ENCODE measurements around the gene MTMR11.
"Not testable (repeated sequence)": the region's sequence is repeated elsewhere in the genome, so short reads cannot be mapped to it uniquely, and the experiment has no call there.

MTMR11 gene, protein sequence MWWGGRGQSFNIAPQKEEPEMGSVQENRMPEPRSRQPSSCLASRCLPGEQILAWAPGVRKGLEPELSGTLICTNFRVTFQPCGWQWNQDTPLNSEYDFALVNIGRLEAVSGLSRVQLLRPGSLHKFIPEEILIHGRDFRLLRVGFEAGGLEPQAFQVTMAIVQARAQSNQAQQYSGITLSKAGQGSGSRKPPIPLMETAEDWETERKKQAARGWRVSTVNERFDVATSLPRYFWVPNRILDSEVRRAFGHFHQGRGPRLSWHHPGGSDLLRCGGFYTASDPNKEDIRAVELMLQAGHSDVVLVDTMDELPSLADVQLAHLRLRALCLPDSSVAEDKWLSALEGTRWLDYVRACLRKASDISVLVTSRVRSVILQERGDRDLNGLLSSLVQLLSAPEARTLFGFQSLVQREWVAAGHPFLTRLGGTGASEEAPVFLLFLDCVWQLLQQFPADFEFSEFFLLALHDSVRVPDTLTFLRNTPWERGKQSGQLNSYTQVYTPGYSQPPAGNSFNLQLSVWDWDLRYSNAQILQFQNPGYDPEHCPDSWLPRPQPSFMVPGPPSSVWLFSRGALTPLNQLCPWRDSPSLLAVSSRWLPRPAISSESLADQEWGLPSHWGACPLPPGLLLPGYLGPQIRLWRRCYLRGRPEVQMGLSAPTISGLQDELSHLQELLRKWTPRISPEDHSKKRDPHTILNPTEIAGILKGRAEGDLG

DNA sequence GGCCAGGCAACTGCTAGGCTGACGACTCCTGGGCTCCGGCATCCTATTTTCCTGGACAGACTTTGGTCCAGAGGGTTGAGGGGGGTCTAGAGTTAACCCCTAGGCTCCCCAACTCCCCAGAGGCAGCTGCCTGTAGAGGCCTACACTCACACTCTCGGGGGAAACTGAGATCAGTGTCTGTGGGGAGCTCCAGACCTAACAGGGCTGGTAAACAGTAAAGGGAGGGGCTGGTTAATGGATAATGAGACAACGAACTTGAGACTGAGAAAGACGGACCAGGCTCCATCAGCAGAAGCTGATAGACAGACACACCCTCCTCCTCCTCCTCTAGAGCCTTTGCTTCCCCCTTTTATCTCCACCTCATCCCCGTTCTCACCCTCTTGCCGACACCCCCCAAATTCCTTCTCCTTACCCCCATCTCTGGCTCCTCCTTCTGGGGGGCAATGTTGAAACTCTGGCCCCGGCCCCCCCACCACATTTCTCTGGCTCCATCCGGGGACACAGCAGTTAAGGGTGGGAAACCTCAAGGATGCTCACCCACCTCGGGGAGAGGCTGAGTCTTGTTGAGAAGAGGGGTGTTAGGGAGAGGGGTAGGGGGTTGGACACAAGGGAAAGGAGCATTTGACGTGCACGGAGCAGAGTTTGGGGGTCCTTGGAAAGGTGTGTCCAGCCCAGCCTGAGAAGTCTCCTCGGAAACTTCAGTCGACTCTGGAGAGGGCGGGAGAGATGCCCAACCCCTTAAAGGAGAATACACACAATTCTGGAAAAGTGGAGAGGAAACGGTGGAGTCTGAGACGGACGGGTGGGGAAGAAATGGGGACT is at the start of gene MTMR11:
Gene MTMR11 (minus strand): TSS at position 710 of the 822 bp plus-strand sequence. CDS start 232 bp downstream, at position 478.
- DNase-seq: no peak

GRCh38 chr1:149979972-149980540 is 43.4 kb upstream of the MTMR11 start:
- no peak for DNase-seq

DNA sequence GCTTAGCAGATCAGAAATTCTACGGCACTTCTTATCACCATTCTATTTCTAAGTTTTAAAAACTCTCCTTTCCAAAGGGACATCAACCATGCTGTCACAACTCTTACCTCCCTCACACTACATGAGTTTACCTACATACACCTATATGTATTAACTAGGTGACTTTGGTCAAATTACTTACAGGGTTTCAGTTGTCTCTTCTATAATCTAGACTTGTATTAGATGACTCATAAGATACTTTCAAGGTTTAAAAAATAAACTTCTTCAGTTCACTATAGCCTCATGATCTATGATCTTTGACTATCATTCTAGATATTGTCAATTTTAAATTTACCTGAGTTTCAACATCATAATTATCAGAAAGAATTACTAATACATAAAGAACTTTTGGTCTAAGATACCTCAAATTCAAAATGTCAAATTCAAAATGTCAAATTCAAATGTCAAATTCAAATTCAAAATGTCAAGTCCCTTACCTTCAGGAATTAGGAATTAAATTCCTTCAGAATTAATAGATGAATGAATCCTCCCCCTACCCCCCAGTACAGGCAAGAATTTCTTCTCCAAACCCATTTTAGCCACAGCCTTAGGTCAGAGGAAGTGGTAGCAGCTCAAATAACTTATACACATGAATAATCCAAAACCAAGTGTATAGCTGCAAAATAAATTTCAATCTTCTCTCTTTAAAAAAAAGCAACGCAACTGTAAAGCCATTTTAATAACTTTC is 42.7 kb upstream of the MTMR11 start:
- DNase-seq: no peak

GRCh38 chr1:149978547-149979023 is 41.9 kb upstream of the MTMR11 start:
- DNase-seq: no peak

- peak; percentile 5 to 61 for DNase-seq
Measured at GRCh38 chr1:149977345-149977744, 40.7 kb upstream of the MTMR11 start.

DNA sequence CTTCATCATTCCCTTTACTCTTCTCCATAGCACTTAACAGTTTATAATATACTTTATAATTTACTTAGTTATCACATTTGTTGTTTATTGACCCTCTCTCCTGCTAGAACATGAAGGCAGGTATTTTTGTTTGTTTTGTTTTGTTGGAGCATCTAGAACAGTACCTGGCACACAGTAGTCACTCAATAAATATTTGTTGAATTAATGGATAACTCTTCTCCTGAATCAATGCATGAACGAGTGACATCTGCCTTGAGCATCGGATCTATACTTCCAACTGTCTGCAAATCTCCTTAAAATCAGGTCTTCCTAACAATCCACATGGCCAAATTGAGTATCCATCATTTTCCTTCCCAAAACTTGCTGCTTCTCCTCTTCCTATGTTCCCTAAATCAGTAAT is 35.9 kb upstream of the MTMR11 start:
- no peak for DNase-seq

DNA sequence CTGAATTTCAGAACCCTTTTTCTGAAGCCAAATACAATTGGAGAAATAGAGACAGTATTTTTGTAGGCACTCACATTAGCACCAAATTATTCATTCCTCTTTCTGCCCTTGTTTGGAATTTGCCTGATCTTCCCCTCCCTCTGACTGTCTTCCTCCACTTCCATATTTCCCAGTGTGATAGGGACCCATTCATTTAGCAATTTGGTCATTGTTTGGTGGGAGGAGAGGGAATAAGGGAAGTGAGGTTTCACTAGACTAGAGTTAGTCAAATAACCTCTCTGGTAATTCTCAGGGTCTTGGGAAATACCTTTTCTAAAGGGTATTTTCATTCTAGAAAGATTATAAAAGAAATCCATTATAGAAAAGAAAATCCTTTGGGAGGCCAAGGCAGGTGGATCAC is 31.0 kb upstream of the MTMR11 start:
- DNase-seq: no peak

- no peak for DNase-seq
Measured at GRCh38 chr1:149967041-149967440, 30.4 kb upstream of the MTMR11 start.

GRCh38 chr1:149966405-149966804 is 29.7 kb upstream of the MTMR11 start:
- no peak for DNase-seq

GRCh38 chr1:149965440-149965839 is 28.8 kb upstream of the MTMR11 start:
- DNase-seq: no peak

GRCh38 chr1:149963358-149963757 is 26.7 kb upstream of the MTMR11 start:
- no peak for DNase-seq

DNA sequence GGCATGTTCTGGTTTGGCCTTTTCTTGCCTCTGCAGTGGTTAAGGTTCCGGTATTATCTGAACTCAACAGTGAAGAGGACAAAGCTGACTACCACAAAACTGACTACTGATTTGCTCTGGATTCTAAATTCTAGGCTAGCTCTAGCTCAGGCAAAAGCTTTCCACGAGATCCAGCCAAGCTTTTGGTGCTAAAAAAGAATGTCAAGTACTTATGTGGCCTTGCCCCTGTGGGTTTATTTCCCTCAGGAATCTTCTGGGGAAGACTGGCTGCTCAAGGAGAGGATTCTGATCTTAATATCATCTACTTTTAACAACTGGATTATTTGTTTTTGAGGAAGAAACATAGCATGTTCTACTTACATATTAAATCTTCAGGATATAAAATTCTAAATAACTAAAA is 26.1 kb upstream of the MTMR11 start:
- no peak for DNase-seq

- DNase-seq: peak; percentile 76 to 80
Measured at GRCh38 chr1:149962039-149962647, 25.5 kb upstream of the MTMR11 start.

DNA sequence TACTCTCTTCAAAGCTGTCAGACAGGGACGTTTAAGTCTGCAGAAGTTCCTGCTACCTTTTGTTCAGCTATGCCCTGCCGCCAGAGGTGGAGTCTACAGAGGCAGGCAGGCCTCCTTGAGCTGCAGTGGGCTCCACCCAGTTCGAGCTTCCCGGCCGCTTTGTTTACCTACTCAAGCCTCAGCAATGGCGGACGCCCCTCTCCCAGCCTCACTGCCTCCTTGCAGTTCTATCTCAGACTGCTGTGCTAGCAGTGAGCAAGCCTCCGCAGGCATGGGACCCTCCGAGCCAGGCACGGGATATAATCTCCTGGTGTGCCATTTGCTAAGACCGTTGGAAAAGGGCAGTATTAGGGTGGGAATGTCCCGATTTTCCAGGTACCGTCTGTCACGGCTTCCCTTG is 20.9 kb upstream of the MTMR11 start:
- DNase-seq: not testable (repeated sequence)

DNA sequence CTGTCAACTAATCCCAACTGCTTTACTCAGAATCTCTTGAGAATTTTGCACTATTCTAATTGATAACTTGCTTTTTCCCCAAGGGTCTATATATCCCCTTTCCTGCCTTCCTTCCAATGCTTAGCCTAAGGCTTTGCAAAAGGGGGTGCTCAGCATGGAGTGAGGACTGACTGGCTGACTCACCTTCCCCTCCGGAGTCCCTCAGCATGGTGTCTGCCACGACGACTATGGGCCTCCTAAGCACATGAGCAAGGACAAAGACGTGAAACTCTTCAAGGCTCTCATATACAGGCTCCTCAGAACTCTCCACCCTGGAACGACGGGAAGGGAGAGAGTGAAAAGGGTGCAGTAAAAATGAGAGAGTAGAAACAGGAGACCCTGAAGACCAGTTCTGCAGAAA is 13.2 kb upstream of the MTMR11 start:
- no peak for DNase-seq

GRCh38 chr1:149945206-149945605 is 8.5 kb upstream of the MTMR11 start:
- no peak for DNase-seq

DNA sequence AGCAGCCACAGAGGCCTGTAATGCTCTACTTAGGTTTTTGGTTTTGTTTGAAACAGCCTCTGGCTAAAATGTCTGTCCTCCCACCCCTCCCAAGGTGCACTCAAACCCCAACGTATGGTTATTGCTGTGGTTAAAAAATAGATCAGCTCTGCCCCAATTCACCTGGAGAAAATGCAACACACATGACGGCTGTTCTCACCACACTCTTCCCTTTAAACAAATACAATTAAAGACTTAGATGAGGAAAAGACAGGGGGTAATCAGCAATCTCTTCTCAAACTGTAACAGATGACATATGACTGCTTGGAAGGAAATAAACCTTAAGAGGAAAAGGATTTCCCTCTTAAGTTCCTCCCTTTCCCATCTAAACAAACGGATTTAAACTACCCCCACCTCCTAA is 6.2 kb upstream of the MTMR11 start:
- DNase-seq: no peak

DNA sequence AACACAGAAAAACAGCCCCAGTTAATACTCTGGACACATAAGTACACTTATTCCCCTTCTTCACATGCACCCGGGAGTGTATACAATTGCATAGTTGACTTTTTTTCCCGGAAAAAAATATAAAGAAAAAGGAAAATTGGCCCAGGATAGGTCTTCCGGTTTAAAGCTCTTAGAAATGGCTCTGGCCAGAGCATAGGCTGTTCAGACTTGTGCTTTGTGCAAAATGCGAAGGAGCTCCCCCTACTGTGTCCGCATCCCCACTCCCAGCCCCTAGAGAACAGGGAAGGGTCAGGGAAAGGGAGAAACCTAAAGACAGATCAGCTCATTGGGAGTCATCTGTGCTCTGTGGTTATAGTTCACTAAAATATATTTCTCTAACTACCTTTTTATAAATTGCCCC is 5.5 kb upstream of the MTMR11 start:
- DNase-seq: peak in 1 of 2 experiments; percentile 16

DNA sequence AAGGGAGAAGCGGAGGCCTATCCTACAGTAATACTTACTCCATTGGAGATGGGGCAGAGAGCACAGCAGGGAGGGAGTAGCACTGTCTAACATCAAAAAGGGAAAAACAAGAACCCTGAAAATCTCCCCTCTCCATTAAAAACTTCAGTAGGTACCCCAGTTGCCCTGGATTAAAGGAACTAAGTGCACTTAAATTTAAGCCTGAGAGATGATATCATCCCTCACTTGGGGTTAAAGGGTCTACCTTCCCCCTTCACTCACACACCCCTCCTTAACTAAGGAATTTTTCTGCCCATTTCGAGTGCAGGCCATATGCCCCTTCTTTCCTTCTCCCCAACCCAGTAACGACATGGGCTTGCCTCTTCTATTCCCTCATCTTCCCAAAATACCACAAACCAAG is 3.7 kb upstream of the MTMR11 start:
- DNase-seq: no peak

DNA sequence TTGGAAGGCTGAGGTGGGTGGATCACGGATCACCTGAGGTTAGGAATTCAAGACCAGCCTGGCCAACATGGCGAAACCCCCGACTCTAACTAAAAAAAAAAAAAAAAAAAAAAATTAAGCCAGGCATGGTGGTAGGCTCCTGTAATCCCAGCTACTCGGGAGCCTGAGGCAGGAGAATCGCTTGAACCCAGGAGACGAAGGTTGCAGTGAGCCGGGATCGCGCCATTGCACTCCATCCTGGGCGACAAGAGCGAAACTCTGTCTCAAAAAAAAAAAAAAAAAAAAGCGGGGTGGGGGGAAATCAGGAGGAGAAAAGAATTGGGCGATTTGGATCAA is 2.0 kb upstream of the MTMR11 start:
- DNase-seq: not testable (repeated sequence)

GRCh38 chr1:149937759-149938158 is 1.1 kb upstream of the MTMR11 start:
- DNase-seq: no peak

Measured in NCI-H2081 (cell line).